Peyer's patch (tissue), 4 donors: ENCODE data around the gene B9D2. TPM values are rescaled to one million over a fixed set of nuclear protein-coding genes. Genes with fewer than 3 reads are reported as not detected.
"Not testable (repeated sequence)": the region's sequence is repeated elsewhere in the genome, so short reads cannot be mapped to it uniquely, and the experiment has no call there.

ENCODE experiments used
- DNase-seq, 3 donors: peaks; one replicate each; pipeline ENCODE4 v3.0.0-alpha.2; 2017 to 2019
- H3K27ac ChIP-seq, 4 donors: fragments of 200-600 bp; sonication (generic); one replicate each; pipeline ENCODE4 v1.5.1; 2016 to 2019
- H3K27me3 ChIP-seq, 2 donors: fragments of 200-600 bp; sonication (generic); one replicate each; pipeline ENCODE4 v1.5.1; 2019
- H3K36me3 ChIP-seq, 3 donors: fragments of 200-600 bp; sonication (generic); one replicate each; pipeline ENCODE4 v1.5.1; 2016 to 2019
- H3K4me1 ChIP-seq, 4 donors: fragments of 200-600 bp; sonication (generic); one replicate each; pipeline ENCODE4 v1.5.1; 2016 to 2019
- H3K4me3 ChIP-seq, 4 donors: fragments of 200-600 bp; sonication (generic); 1 replicate in 3 of 4; 2 replicates in 1 of 4; pipeline ENCODE4 v1.5.1; 2016 to 2019; ENCODE audit warnings: mild to moderate bottlenecking in 1 of 4
- H3K9me3 ChIP-seq, 4 donors: fragments of 200-600 bp; sonication (generic); one replicate each; pipeline ENCODE4 v1.5.1; 2016 to 2019; ENCODE audit warnings: mild to moderate bottlenecking in 1 of 4
- CTCF ChIP-seq, 6 experiments: fragments of 450-650 bp in 4 of 6; fragments of 200-600 bp in 2 of 6; sonication (generic) in 1 of 6; IDR thresholded peaks; one replicate each; pipeline ENCODE4 v1.5.1; 2017 to 2019; ENCODE audit warnings: antibody characterized with exemption in 6 of 6, mild to moderate bottlenecking in 3 of 6, moderate library complexity in 1 of 6
- POLR2A ChIP-seq, 2 donors: fragments of 450-650 bp; IDR thresholded peaks; one replicate each; pipeline ENCODE4 v1.5.1; 2017; ENCODE audit warnings: antibody characterized with exemption in 2 of 2, mild to moderate bottlenecking in 2 of 2, moderate library complexity in 2 of 2
- total RNA-seq, 4 donors: library from RNA; depleted of rRNA; stranded (reverse); fragments of >200 nt; gene quantifications; one replicate each; pipeline ENCODE4 v1.1.0, GENCODE V29; 2016

Gene B9D2
- total RNA-seq, 4 donors from 2014 or later, result 3.6 to 6.8 (median 3.8) TPM; not detected in 1

GRCh38 chr19:41352609-41353465, 11.1 kb downstream of the B9D2 start:
- DNase-seq, result peak; percentile 70 to 93 (median 87)
- TF ChIP-seq CTCF (IDR thresholded peaks at IDR 0.05) (peak; percentile 12 to 72 (median 40)), POLR2A (IDR thresholded peaks at IDR 0.05) (no peak)
- Histone ChIP-seq H3K36me3 (peaks cover 0 to 4% (median 0%) of the 10 kb centered on the region in 3 donors), H3K4me1 (peaks cover 0 to 22% (median 8%) of the 10 kb centered on the region in 4 donors), H3K27ac (peak overlapping the region; percentile 84 to 99 (median 92)), H3K4me3 (peak overlapping the region; percentile 84 to 91 (median 88)), H3K27me3 (peaks cover 0 to 4% of the 10 kb centered on the region in 2 donors), H3K9me3 (no peaks in the 10 kb centered on the region)

DNA sequence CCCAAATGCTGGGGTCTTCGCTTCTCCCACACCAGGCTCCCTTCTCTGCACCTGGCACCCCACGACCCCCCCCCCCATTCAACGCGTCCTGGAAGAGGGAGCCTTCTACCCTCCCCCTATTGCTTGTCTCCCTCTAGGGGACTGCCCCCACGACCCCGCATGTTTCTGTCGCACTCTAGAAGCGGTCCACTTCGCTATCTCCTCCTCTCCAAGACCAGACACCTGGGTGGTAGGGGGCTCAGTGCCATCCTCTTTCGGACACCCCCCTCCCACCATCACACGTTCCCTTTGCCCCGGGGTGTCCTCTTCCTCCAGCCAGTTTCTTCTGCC, 11.7 kb downstream of the B9D2 start:
- Histone ChIP-seq H3K27me3 (peaks cover 0 to 4% of the 10 kb centered on the region in 2 donors), H3K36me3 (peaks cover 0 to 8% (median 0%) of the 10 kb centered on the region in 3 donors), H3K27ac (peak overlapping the region; percentile 84 to 99 (median 92)), H3K4me1 (peaks cover 0 to 22% (median 8%) of the 10 kb centered on the region in 4 donors), H3K4me3 (peak overlapping the region; percentile 84 to 91 (median 88)), H3K9me3 (no peaks in the 10 kb centered on the region)
- DNase-seq, result no peak
- no peak for TF ChIP-seq POLR2A (IDR thresholded peaks at IDR 0.05)
- no peak for TF ChIP-seq CTCF (IDR thresholded peaks at IDR 0.05)

DNA sequence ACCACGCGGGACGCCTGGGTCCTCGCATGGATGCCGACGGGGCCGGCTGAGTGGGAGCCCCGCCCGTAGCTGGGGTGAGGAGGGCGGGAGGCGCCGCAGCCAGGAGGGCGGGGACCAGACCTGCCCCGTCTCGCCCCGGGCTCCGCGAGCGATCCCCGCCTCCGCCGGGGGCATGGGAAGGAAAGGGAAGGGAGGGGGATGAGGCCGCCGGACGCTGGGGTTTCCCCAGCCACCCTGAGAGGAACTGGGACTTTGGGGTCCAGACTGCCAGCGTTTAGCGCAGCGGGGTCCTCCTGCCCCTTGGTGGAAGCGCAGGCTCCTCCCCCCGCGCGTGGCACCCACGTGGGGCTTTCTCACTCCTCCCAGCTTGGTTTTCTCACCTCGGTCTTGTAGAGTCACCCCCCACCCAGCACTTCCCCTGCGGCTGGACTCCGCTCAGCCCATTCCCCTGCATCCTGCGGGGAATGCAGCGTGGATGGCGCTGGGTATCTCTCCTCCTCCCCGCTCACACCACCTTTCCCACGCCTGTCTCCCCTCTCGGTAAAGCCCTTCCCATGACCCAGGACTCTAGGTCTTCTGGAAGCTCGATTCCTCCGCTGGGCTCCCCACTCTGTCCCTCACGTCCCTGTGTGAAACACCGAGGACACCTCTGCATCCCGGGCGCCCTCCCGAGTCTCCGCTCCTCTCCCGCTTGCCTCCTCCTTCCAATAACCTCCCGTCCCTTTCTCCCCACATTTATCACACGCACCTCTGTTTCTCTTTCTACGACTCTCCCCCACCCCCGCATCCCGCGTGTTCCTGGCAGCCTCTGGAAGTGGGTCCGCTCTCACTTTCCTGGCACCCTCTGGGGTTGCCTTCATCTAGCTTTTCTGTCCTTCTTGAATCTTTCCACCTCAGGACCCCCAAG, 12.4 kb downstream of the B9D2 start:
- H3K9me3 ChIP-seq, result no peaks in the 10 kb centered on the region
- peak overlapping the region; percentile 84 to 91 (median 88) for H3K4me3 ChIP-seq
- TF ChIP-seq CTCF (IDR thresholded peaks at IDR 0.05) (no peak), POLR2A (IDR thresholded peaks at IDR 0.05) (no peak)
- H3K4me1 ChIP-seq, result peaks cover 0 to 22% (median 8%) of the 10 kb centered on the region in 4 donors
- peaks cover 0 to 4% of the 10 kb centered on the region in 2 donors for H3K27me3 ChIP-seq
- H3K27ac ChIP-seq, result peak overlapping the region; percentile 84 to 99 (median 92)
- peaks cover 0 to 14% (median 0%) of the 10 kb centered on the region in 3 donors for H3K36me3 ChIP-seq
- peak; percentile 67 to 94 (median 93) for DNase-seq

DNA sequence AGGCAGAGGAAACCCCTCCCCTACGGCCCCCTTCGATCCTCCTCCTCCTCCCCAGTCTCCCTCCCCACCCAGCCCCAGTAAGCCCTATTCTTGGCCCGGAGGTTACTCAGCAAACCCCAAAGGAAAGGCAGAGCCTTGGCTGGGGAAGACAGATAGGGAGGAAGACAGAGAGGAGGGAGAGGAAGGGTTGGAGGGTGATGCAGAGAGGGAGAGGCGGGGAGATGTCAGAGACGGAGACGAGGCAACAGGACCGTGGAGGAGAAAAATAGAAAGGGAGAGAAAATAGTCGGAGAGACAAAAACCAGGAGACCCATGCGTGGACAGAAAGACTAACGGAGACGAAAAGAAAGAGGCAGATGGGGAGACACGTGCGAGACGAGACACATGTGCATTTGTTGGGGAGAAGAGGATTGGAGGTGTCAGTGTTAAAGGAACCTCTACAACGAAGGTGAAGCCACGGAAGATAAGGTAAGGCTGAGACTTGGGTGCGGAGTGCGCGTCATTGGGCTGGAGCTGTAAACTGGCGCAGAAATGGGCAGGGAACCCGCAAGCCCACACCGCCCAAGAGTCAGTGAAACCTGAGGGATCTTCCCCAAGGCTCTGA, 13.1 kb downstream of the B9D2 start:
- Histone ChIP-seq H3K4me3 (peak overlapping the region; percentile 84 to 91 (median 88)), H3K27me3 (peaks cover 0 to 4% of the 10 kb centered on the region in 2 donors), H3K4me1 (peaks cover 0 to 22% (median 8%) of the 10 kb centered on the region in 4 donors), H3K36me3 (peaks cover 0 to 21% (median 0%) of the 10 kb centered on the region in 3 donors), H3K27ac (peak overlapping the region; percentile 84 to 99 (median 92)), H3K9me3 (no peaks in the 10 kb centered on the region)
- no peak for DNase-seq
- no peak for TF ChIP-seq POLR2A (IDR thresholded peaks at IDR 0.05)
- TF ChIP-seq CTCF (IDR thresholded peaks at IDR 0.05), result no peak

DNA sequence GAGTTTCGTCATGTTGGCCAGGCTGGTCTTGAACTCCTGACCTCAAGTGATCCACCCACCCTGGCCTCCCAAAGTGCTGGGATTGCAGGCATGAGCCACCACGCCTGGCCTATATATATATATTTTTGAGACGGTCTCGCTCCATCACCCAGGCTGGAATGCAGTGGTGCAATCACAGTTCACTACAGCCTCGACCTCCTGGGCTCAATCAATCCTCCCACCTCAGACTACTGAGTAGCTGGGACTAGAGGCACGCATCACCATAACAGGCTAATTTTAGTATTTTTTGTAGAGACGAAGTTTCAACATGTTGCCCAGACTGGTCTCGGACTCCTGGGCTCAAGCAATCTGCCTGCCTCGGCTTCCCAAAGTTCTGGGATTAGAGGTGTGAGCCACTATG, 17.0 kb downstream of the B9D2 start:
- H3K27me3 ChIP-seq, H3K4me3 ChIP-seq, H3K27ac ChIP-seq, DNase-seq, H3K9me3 ChIP-seq: not testable (repeated sequence)
- peaks cover 0 to 21% (median 5%) of the 10 kb centered on the region in 4 donors for H3K4me1 ChIP-seq
- H3K36me3 ChIP-seq, result peaks cover 0 to 38% (median 0%) of the 10 kb centered on the region in 3 donors
